HCT116 (cell line): ENCODE measurements around the gene ZFAND6. TPM values are rescaled to one million over a fixed set of nuclear protein-coding genes. Genes with fewer than 3 reads are reported as not detected.

Source experiments
- ATAC-seq: fragments of 200-7000 bp; cut with Tn5 transposase; 2 replicates; pipeline ENCODE4 v1.9.1; 2020; ENCODE audit warnings: mild to moderate bottlenecking, moderate library complexity
- BruUV-seq: library from RNA; stranded (reverse); fragments of 400-500 nt; replicated peaks from 2 replicates; lab custom pipeline; 2021; lab: Mats Ljungman, UMichigan
- CTCF ChIA-PET: fragments of 300-600 bp; sonication (Branson Sonifier 250); formaldehyde crosslinking; loops from one replicate; lab custom pipeline; 2021; ENCODE audit warnings: antibody characterized with exemption; lab: Charles Lee
- POLR2A ChIA-PET: fragments of 300-600, 350-600 bp; sonication (Branson Sonifier 250); formaldehyde crosslinking; loops from one replicate; lab custom pipeline; 2021; ENCODE audit warnings: antibody characterized with exemption; lab: Charles Lee
- RAD21 ChIA-PET, 2 experiments: fragments of 300-600 bp; sonication (Branson Sonifier 250); formaldehyde crosslinking; loops; one replicate each; lab custom pipeline; 2023; ENCODE audit warnings: low total read pairs in 2 of 2; ENCODE audit not compliant: uncharacterized antibody in 2 of 2, unreplicated experiment in 2 of 2, low non-redundant PET in 1 of 2; lab: Charles Lee
- DNase-seq: peaks from one replicate; pipeline ENCODE4 v3.0.0-alpha.2; 2010; ENCODE audit warnings: low read depth, low spot score
- H2AFZ ChIP-seq: fragments of 200-600 bp; shearing (Covaris generic), sonication (generic); 2 replicates; pipeline ENCODE4 v1.6.1; 2017; ENCODE audit warnings: low read depth, mixed run types, mixed read lengths, antibody characterized with exemption, low read length; ENCODE audit not compliant: poor library complexity, severe bottlenecking
- H3K27ac ChIP-seq: 2 replicates; pipeline ENCODE4 v1.5.1; 2012; ENCODE audit warnings: low read depth, low read length
- H3K27me3 ChIP-seq: fragments of 200-600 bp; sonication (generic); 2 replicates; pipeline ENCODE4 v1.6.1; 2016; ENCODE audit warnings: mixed run types, low read length, mixed read lengths; ENCODE audit not compliant: insufficient read depth
- H3K36me3 ChIP-seq, 2 experiments: fragments of 200-500 bp in 1 of 2; fragments of 200-600 bp in 1 of 2; sonication (Bioruptor generic) in 1 of 2; sonication (generic) in 1 of 2; 2 replicates each; pipeline versions ENCODE4 v1.5.1 to v1.6.1; 2014 to 2016; ENCODE audit warnings: low read length in 2 of 2, inconsistent platforms in 1 of 2, mixed read lengths in 1 of 2, mixed run types in 1 of 2; ENCODE audit not compliant: insufficient read depth in 2 of 2, control insufficient read depth in 1 of 2
- H3K4me1 ChIP-seq, 2 experiments: fragments of 200-600 bp in 1 of 2; sonication (generic) in 1 of 2; 2 replicates each; pipeline versions ENCODE4 v1.5.1 to v1.6.1; 2012 to 2017; ENCODE audit warnings: low read length in 2 of 2, inconsistent platforms in 1 of 2, mild to moderate bottlenecking in 1 of 2, mixed read lengths in 1 of 2, mixed run types in 1 of 2, moderate library complexity in 1 of 2; ENCODE audit not compliant: insufficient read depth in 2 of 2, control insufficient read depth in 1 of 2
- H3K4me2 ChIP-seq: fragments of 200-600 bp; sonication (generic); 2 replicates; pipeline ENCODE4 v1.6.1; 2017; ENCODE audit warnings: mixed run types, low read length, mixed read lengths
- H3K4me3 ChIP-seq, 2 experiments: fragments of 200-600 bp in 1 of 2; sonication (generic) in 1 of 2; replicated peaks in 1 of 2; 2 replicates each; pipeline ENCODE4 v1.5.1; 2011 to 2016; ENCODE audit warnings: low read length in 2 of 2, control low read depth in 1 of 2, low read depth in 1 of 2, mild to moderate bottlenecking in 1 of 2, mixed read lengths in 1 of 2, mixed run types in 1 of 2
- H3K79me2 ChIP-seq: fragments of 200-600 bp; sonication (generic); 2 replicates; pipeline ENCODE4 v1.6.1; 2017; ENCODE audit warnings: mild to moderate bottlenecking, mixed run types, low read length, moderate library complexity, mixed read lengths; ENCODE audit not compliant: insufficient read depth
- H3K9ac ChIP-seq: fragments of 200-600 bp; sonication (generic); 2 replicates; pipeline ENCODE4 v1.6.1; 2016; ENCODE audit warnings: low read length, mixed read lengths
- H3K9me2 ChIP-seq: fragments of 200-600 bp; sonication (generic), shearing (Covaris generic); 2 replicates; pipeline ENCODE4 v1.6.1; 2017; ENCODE audit warnings: mixed run types, mild to moderate bottlenecking, moderate library complexity; ENCODE audit not compliant: insufficient read depth
- H3K9me3 ChIP-seq, 2 experiments: fragments of 200-500 bp in 1 of 2; fragments of 200-600 bp in 1 of 2; sonication (Bioruptor generic) in 1 of 2; sonication (generic) in 1 of 2; 2 replicates each; pipeline ENCODE4 v1.6.1; 2014 to 2017; ENCODE audit warnings: low read length in 2 of 2, mixed read lengths in 2 of 2, inconsistent platforms in 1 of 2, low read depth in 1 of 2, mild to moderate bottlenecking in 1 of 2, mixed run types in 1 of 2, moderate library complexity in 1 of 2; ENCODE audit not compliant: control insufficient read depth in 1 of 2, insufficient read depth in 1 of 2
- H4K20me1 ChIP-seq: fragments of 200-600 bp; sonication (generic), shearing (Covaris generic); 2 replicates; pipeline ENCODE4 v1.6.1; 2017; ENCODE audit warnings: mixed run types, mild to moderate bottlenecking, moderate library complexity; ENCODE audit not compliant: insufficient read depth
- CBX3 ChIP-seq: IDR thresholded peaks from 2 replicates; pipeline ENCODE4 v1.6.1; 2012; ENCODE audit warnings: low read depth
- CEBPB ChIP-seq: IDR thresholded peaks from 2 replicates; pipeline ENCODE4 v1.6.1; 2012; ENCODE audit warnings: low read depth
- EZH2 ChIP-seq: fragments of 200-600 bp; sonication (generic); IDR thresholded peaks from 2 replicates; pipeline ENCODE4 v1.6.1; 2017; ENCODE audit warnings: antibody characterized with exemption, mixed run types
- POLR2A ChIP-seq: IDR thresholded peaks from 2 replicates; pipeline ENCODE4 v1.7.0; 2011; ENCODE audit warnings: borderline replicate concordance; ENCODE audit not compliant: insufficient read depth, insufficient read length; ENCODE audit errors: extremely low read depth
- REST ChIP-seq: IDR thresholded peaks from 2 replicates; pipeline ENCODE4 v1.6.1; 2012; ENCODE audit warnings: low read depth
- SP1 ChIP-seq: IDR thresholded peaks from 2 replicates; pipeline ENCODE4 v1.6.1; 2012; ENCODE audit warnings: low read depth
- SRF ChIP-seq: IDR thresholded peaks from 2 replicates; pipeline ENCODE4 v1.6.1; 2012; ENCODE audit warnings: low read depth
- intact Hi-C: fragments of 100-400 bp; cut with micrococcal nuclease; formaldehyde crosslinking; loops from 2 replicates; pipeline ENCODE4 v1.10.0; 2022
- total RNA-seq: library from RNA; stranded (reverse); gene quantifications from one replicate; pipeline ENCODE4 v1.2.1, GENCODE V29; 2021; ENCODE audit not compliant: unreplicated experiment

The ZFAND6 gene
- total RNA-seq, 1 experiment from 2014 or later, result 51.3 TPM

- Histone ChIP-seq H3K4me2 (no peak overlapping the region), H3K4me3 (no peak overlapping the region), H3K36me3 (0 out of 4 replicates have a peak, but pooled peaks cover 0 to 2% of the 10 kb centered on the region in 2 experiments), H4K20me1 (no peaks in the 10 kb centered on the region), H3K4me1 (no peaks in the 10 kb centered on the region), H3K9me2 (no peaks in the 10 kb centered on the region), H3K27ac (no peak overlapping the region), H3K27me3 (no peaks in the 10 kb centered on the region), H3K79me2 (no peaks in the 10 kb centered on the region), H3K9ac (no peak overlapping the region), H2AFZ (no peak overlapping the region), H3K9me3 (no peaks in the 10 kb centered on the region)
- CTCF ChIA-PET, result no interaction called here
- no peak for ATAC-seq
- TF ChIP-seq SP1 (no peak), REST (no peak), CEBPB (no peak)
- intact Hi-C loops, result no loop called here
- no peak for DNase-seq
- no TSS peak for BruUV-seq
- RAD21 ChIA-PET, result interaction anchor here in 1 of 2 experiments (0.7 kb wide), 1 partner anchor 11 kb away, joined by 3 read pairs; no protein-coding TSS in a partner anchor
- POLR2A ChIA-PET, result no interaction called here
Observed at GRCh38 chr15:80167936-80168335, 108.5 kb downstream of the ZFAND6 start.

- H3K4me3 ChIP-seq, result no peak overlapping the region
- H3K27ac ChIP-seq, result no peak overlapping the region
- no peak overlapping the region for H3K4me2 ChIP-seq
- no peak for TF ChIP-seq CBX3
- no peak for TF ChIP-seq EZH2
- no peak for TF ChIP-seq POLR2A
- TF ChIP-seq SRF, result no peak
- POLR2A ChIA-PET, result no interaction called here
- H3K79me2 ChIP-seq, result no peaks in the 10 kb centered on the region
- DNase-seq, result no peak
- H3K4me1 ChIP-seq, result no peaks in the 10 kb centered on the region
- no peaks in the 10 kb centered on the region for H4K20me1 ChIP-seq
- no TSS peak for BruUV-seq
- H3K27me3 ChIP-seq, result no peaks in the 10 kb centered on the region
- intact Hi-C loops, result no loop called here
- 0 out of 4 replicates have a peak, but pooled peaks cover 0 to 2% of the 10 kb centered on the region in 2 experiments for H3K36me3 ChIP-seq
- RAD21 ChIA-PET, result interaction anchor here in 1 of 2 experiments (0.7 kb wide), 1 partner anchor 12 kb away, joined by 3 read pairs; no protein-coding TSS in a partner anchor
- no peak for ATAC-seq
- H3K9me3 ChIP-seq, result no peaks in the 10 kb centered on the region
- no peaks in the 10 kb centered on the region for H3K9me2 ChIP-seq
- CTCF ChIA-PET, result no interaction called here
- no peak overlapping the region for H2AFZ ChIP-seq
- H3K9ac ChIP-seq, result no peak overlapping the region
Observed at GRCh38 chr15:80168421-80168820, 108.9 kb downstream of the ZFAND6 start.
